Sigmoid colon (tissue), 7 donors: ENCODE results near the gene FLRT1. TPM values are rescaled to one million over a fixed set of nuclear protein-coding genes. Genes with fewer than 3 reads are reported as not detected.
"Not testable (repeated sequence)": the region's sequence is repeated elsewhere in the genome, so short reads cannot be mapped to it uniquely, and the experiment has no call there.

Experiments used
- DNase-seq: peaks from one replicate; pipeline ENCODE4 v3.0.0-alpha.2; 2019
- H3K27ac ChIP-seq, 4 donors: fragments of 200-600 bp; sonication (generic); one replicate each; pipeline ENCODE4 v1.5.1; 2016 to 2019; ENCODE audit warnings: mild to moderate bottlenecking in 1 of 4
- H3K27me3 ChIP-seq, 3 donors: fragments of 200-600 bp; sonication (generic); one replicate each; pipeline ENCODE4 v1.5.1; 2019; ENCODE audit warnings: mild to moderate bottlenecking in 1 of 3
- H3K36me3 ChIP-seq, 4 donors: fragments of 200-600 bp; sonication (generic); one replicate each; pipeline ENCODE4 v1.5.1; 2016 to 2019
- H3K4me1 ChIP-seq, 4 donors: fragments of 200-600 bp; sonication (generic); one replicate each; pipeline ENCODE4 v1.5.1; 2017 to 2019
- H3K4me3 ChIP-seq, 4 donors: fragments of 200-600 bp; sonication (generic); one replicate each; pipeline ENCODE4 v1.5.1; 2017 to 2019; ENCODE audit warnings: mild to moderate bottlenecking in 2 of 4, moderate library complexity in 1 of 4
- H3K9me3 ChIP-seq, 4 donors: fragments of 200-600 bp in 3 of 4; sonication (generic) in 3 of 4; one replicate each; pipeline versions ENCODE4 v1.5.1 to v1.6.1; 2013 to 2019
- CTCF ChIP-seq, 4 experiments: fragments of 450-650 bp in 3 of 4; fragments of 200-600 bp in 1 of 4; IDR thresholded peaks; one replicate each; pipeline ENCODE4 v1.5.1; 2016 to 2019; ENCODE audit warnings: antibody characterized with exemption in 4 of 4, mild to moderate bottlenecking in 3 of 4, moderate library complexity in 2 of 4
- EP300 ChIP-seq, 4 donors: sonication (generic); formaldehyde crosslinking; IDR thresholded peaks; one replicate each; pipeline ENCODE4 v1.6.1; 2017; ENCODE audit warnings: antibody characterized with exemption in 4 of 4
- POLR2A ChIP-seq, 2 donors: fragments of 450-650 bp; IDR thresholded peaks; one replicate each; pipeline ENCODE4 v1.6.1; 2016; ENCODE audit warnings: antibody characterized with exemption in 2 of 2, mild to moderate bottlenecking in 2 of 2, moderate library complexity in 2 of 2
- POLR2AphosphoS5 ChIP-seq, 4 donors: sonication (generic); formaldehyde crosslinking; IDR thresholded peaks; one replicate each; pipeline ENCODE4 v1.6.1; 2017; ENCODE audit warnings: antibody characterized with exemption in 4 of 4
- WGBS, 2 donors: extraction: QIAGEN DNeasy Blood & Tissue Kit; methylation state at CpG; one replicate each; pipeline ENCODE4 v1.1.7; 2013; 5-methylcytosine and 5-hydroxymethylcytosine counted together
- intact Hi-C: fragments of 100-400 bp; cut with DNase I; formaldehyde crosslinking; loops from one replicate; pipeline ENCODE4 v1.15.1; 2023
- polyA plus RNA-seq, 3 donors: library from polyadenylated mRNA; stranded (reverse); fragments of 200-250 nt; gene quantifications; one replicate each; pipeline ENCODE4 v1.2.3, GENCODE V29; 2013
- total RNA-seq, 4 donors: library from RNA; depleted of rRNA; stranded (reverse); fragments of >200 nt; gene quantifications; one replicate each; pipeline ENCODE4 v1.1.0, GENCODE V29; 2016
- donor health status: healthy with polysubstance abuse.
- donor health status: Bipolar disorder and iron deficiency.
- donor health status: healthy.

The FLRT1 gene
- total and polyA plus RNA-seq, 7 donors = 0.66 to 6.9 (median 2.9) TPM; not detected in 2

GRCh38 chr11:64045700-64046099 lies 10.0 kb downstream of the FLRT1 start:
- H3K4me3 ChIP-seq = no peak overlapping the region
- no peaks in the 10 kb centered on the region for H3K9me3 ChIP-seq
- DNase-seq = no peak
- TF ChIP-seq POLR2A (IDR thresholded peaks at IDR 0.05) (no peak), EP300 (IDR thresholded peaks at IDR 0.05) (no peak), CTCF (IDR thresholded peaks at IDR 0.05) (no peak), POLR2AphosphoS5 (IDR thresholded peaks at IDR 0.05) (no peak)
- intact Hi-C loops = no loop called here
- H3K36me3 ChIP-seq = no peaks in the 10 kb centered on the region
- peaks cover 0 to 15% (median 0%) of the 10 kb centered on the region in 4 donors for H3K4me1 ChIP-seq
- H3K27me3 ChIP-seq = no peaks in the 10 kb centered on the region
- WGBS, 2 donors = 94 to 96% methylated on average over 2 of the region's 2 CpGs
- peak overlapping the region in 1 of 4 donors; percentile 51 for H3K27ac ChIP-seq

GRCh38 chr11:64047373-64047772 lies 11.6 kb downstream of the FLRT1 start:
- H3K9me3 ChIP-seq, H3K4me3 ChIP-seq, H3K36me3 ChIP-seq, intact Hi-C loops, H3K27me3 ChIP-seq, DNase-seq: not testable (repeated sequence)
- 94% methylated on average over 8 of the region's 8 CpGs for WGBS, 2 donors
- Histone ChIP-seq H3K4me1 (peaks cover 0 to 12% (median 0%) of the 10 kb centered on the region in 4 donors), H3K27ac (peak overlapping the region in 2 of 4 donors; percentile 28 to 35)

- peak; percentile 84 for DNase-seq
- TF ChIP-seq CTCF (IDR thresholded peaks at IDR 0.05) (no peak), POLR2AphosphoS5 (IDR thresholded peaks at IDR 0.05) (peak in 3 of 4 donors; percentile 16 to 55 (median 48)), POLR2A (IDR thresholded peaks at IDR 0.05) (no peak), EP300 (IDR thresholded peaks at IDR 0.05) (no peak)
- H3K27me3 ChIP-seq = no peaks in the 10 kb centered on the region
- intact Hi-C loops = no loop called here
- H3K4me3 ChIP-seq = no peak overlapping the region
- H3K4me1 ChIP-seq = peaks cover 0 to 12% (median 0%) of the 10 kb centered on the region in 4 donors
- 86 to 91% methylated on average over 19 of the region's 19 CpGs for WGBS, 2 donors
- H3K36me3 ChIP-seq = no peaks in the 10 kb centered on the region
- no peaks in the 10 kb centered on the region for H3K9me3 ChIP-seq
- peak overlapping the region in 1 of 4 donors; percentile 28 for H3K27ac ChIP-seq
Measured at GRCh38 chr11:64048042-64048854, 12.5 kb downstream of the FLRT1 start.

- Histone ChIP-seq H3K4me3 (no peak overlapping the region), H3K27me3 (no peaks in the 10 kb centered on the region), H3K4me1 (peaks cover 0 to 20% (median 5%) of the 10 kb centered on the region in 4 donors), H3K27ac (peak overlapping the region in 1 of 4 donors; percentile 8), H3K9me3 (no peaks in the 10 kb centered on the region), H3K36me3 (no peaks in the 10 kb centered on the region)
- intact Hi-C loops = no loop called here
- 95% methylated on average over 8 of the region's 8 CpGs for WGBS, 2 donors
- TF ChIP-seq POLR2A (IDR thresholded peaks at IDR 0.05) = no peak
- TF ChIP-seq POLR2AphosphoS5 (IDR thresholded peaks at IDR 0.05) = no peak
- TF ChIP-seq CTCF (IDR thresholded peaks at IDR 0.05) = no peak
- TF ChIP-seq EP300 (IDR thresholded peaks at IDR 0.05) = no peak
- DNase-seq = no peak
Measured at GRCh38 chr11:64049509-64049908, 13.8 kb downstream of the FLRT1 start.

- Histone ChIP-seq H3K36me3 (no peaks in the 10 kb centered on the region), H3K4me3 (no peak overlapping the region), H3K27me3 (no peaks in the 10 kb centered on the region), H3K27ac (no peak overlapping the region), H3K4me1 (peaks cover 0 to 27% (median 14%) of the 10 kb centered on the region in 4 donors), H3K9me3 (no peaks in the 10 kb centered on the region)
- no peak for TF ChIP-seq POLR2A (IDR thresholded peaks at IDR 0.05)
- DNase-seq = no peak
- intact Hi-C loops = no loop called here
- WGBS, 2 donors = 95% methylated on average over 19 of the region's 19 CpGs
Measured at GRCh38 chr11:64051297-64051696, 15.6 kb downstream of the FLRT1 start.
